Body of pancreas (tissue), 4 donors: ENCODE measurements around the gene MILR1.

Experiments used
- POLR2A ChIP-seq, 3 donors: fragments of 450-650 bp; IDR thresholded peaks; one replicate each; pipeline ENCODE4 v1.6.1; 2016; ENCODE audit warnings: antibody characterized with exemption in 3 of 3, mild to moderate bottlenecking in 2 of 3
- TF ChIP-seq, protein P1 (sequence below), 7 experiments: fragments of 450-650 bp in 4 of 7; fragments of 200-600 bp in 3 of 7; sonication (generic) in 3 of 7; IDR thresholded peaks; one replicate each; pipeline ENCODE4 v1.5.1; 2016 to 2019; ENCODE audit warnings: antibody characterized with exemption in 7 of 7

DNA sequence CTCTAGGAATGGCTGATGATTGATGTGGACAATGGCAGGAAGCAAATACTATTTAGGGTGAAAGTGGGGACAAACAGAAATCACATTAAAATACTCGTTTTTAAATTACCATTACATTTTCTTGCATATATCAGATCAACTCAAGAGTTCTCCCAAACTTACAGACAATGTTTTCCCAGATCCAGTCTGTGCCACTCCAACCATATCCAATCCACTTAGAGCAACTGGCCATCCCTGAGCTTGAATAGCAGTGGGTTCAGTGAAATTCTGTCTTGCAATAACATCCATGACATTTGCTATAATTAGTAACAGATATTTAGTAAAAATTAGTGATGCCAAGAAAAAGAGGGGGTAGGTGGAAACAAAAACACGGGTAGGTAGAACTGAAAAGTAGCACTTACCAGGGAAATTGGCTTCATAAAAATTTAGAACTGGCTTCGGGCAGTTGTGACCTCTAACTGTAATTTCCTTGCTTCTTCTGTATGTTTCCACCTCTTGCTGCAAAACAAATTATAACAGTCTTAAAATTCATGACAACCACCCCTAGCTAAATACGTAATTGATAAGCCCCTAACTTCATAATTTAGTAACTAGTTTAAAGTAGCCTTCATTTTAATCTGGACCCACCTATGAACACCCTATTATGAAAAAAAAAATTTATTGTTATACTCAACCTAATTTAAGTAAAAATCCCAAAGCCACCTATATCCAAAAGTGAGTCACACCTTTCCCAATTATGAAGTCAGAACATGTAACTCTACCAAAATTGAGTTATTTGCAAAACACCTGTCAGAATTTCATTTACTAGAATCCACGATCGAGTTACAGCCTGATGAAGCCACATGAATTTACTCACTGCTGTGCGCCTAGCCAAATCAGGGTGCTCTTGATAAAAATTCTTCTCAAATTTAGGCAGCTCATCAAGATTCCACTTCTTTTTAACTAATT lies 55.2 kb downstream of the MILR1 start:
- TF ChIP-seq, protein P1, sequence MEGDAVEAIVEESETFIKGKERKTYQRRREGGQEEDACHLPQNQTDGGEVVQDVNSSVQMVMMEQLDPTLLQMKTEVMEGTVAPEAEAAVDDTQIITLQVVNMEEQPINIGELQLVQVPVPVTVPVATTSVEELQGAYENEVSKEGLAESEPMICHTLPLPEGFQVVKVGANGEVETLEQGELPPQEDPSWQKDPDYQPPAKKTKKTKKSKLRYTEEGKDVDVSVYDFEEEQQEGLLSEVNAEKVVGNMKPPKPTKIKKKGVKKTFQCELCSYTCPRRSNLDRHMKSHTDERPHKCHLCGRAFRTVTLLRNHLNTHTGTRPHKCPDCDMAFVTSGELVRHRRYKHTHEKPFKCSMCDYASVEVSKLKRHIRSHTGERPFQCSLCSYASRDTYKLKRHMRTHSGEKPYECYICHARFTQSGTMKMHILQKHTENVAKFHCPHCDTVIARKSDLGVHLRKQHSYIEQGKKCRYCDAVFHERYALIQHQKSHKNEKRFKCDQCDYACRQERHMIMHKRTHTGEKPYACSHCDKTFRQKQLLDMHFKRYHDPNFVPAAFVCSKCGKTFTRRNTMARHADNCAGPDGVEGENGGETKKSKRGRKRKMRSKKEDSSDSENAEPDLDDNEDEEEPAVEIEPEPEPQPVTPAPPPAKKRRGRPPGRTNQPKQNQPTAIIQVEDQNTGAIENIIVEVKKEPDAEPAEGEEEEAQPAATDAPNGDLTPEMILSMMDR (IDR thresholded peaks at IDR 0.05) = no peak
- TF ChIP-seq POLR2A (IDR thresholded peaks at IDR 0.05) = no peak
